Loucy (cell line): ENCODE results near the gene MS4A4E.

Source experiments
- H2AFZ ChIP-seq: fragments of 200-600 bp; sonication (generic); 2 replicates; pipeline ENCODE4 v1.6.0; 2016; ENCODE audit warnings: antibody characterized with exemption, mild to moderate bottlenecking, low read length, moderate library complexity
- H3F3A ChIP-seq: fragments of 200-600 bp; 2 replicates; pipeline ENCODE4 v1.6.0; 2016; ENCODE audit warnings: antibody characterized with exemption, low read depth, mild to moderate bottlenecking
- H3K27me3 ChIP-seq: fragments of 200-600 bp; sonication (generic); 2 replicates; pipeline ENCODE4 v1.6.1; 2014; ENCODE audit warnings: low read length, mild to moderate bottlenecking; ENCODE audit not compliant: insufficient read depth, poor library complexity, severe bottlenecking
- H3K36me3 ChIP-seq: fragments of 200-600 bp; sonication (generic); 2 replicates; pipeline ENCODE4 v1.6.1; 2016; ENCODE audit warnings: low read length; ENCODE audit not compliant: insufficient read depth
- H3K4me1 ChIP-seq: fragments of 200-600 bp; sonication (generic); 2 replicates; pipeline ENCODE4 v1.5.1; 2014; ENCODE audit warnings: low read length, mild to moderate bottlenecking; ENCODE audit not compliant: insufficient read depth, poor library complexity, severe bottlenecking
- H3K4me2 ChIP-seq: fragments of 200-600 bp; sonication (generic); 2 replicates; pipeline ENCODE4 v1.6.0; 2014; ENCODE audit warnings: antibody characterized with exemption, low read length, low read depth, mild to moderate bottlenecking; ENCODE audit not compliant: poor library complexity, severe bottlenecking
- H3K4me3 ChIP-seq: fragments of 200-600 bp; sonication (generic); 2 replicates; pipeline ENCODE4 v1.5.1; 2014; ENCODE audit warnings: low read length, mild to moderate bottlenecking, mixed read lengths; ENCODE audit not compliant: poor library complexity, severe bottlenecking
- H3K79me2 ChIP-seq: fragments of 200-600 bp; sonication (generic); 2 replicates; pipeline ENCODE4 v1.6.1; 2014; ENCODE audit warnings: low read length; ENCODE audit not compliant: insufficient read depth
- H3K9ac ChIP-seq: fragments of 200-600 bp; sonication (generic); 2 replicates; pipeline ENCODE4 v1.6.0; 2014; ENCODE audit warnings: mild to moderate bottlenecking, low read depth, low read length, moderate library complexity; ENCODE audit not compliant: poor library complexity, severe bottlenecking
- H3K9me2 ChIP-seq: fragments of 200-600 bp; sonication (generic); replicated peaks from 2 replicates; pipeline ENCODE4 v1.6.1; 2016; ENCODE audit warnings: low read depth, low read length, mixed read lengths
- H3K9me3 ChIP-seq: fragments of 200-600 bp; sonication (generic); 2 replicates; pipeline ENCODE4 v1.6.1; 2014; ENCODE audit warnings: mild to moderate bottlenecking, antibody characterized with exemption, low read length, low read depth; ENCODE audit not compliant: insufficient read depth
- H4K20me1 ChIP-seq: fragments of 200-600 bp; sonication (generic); 2 replicates; pipeline ENCODE4 v1.6.0; 2014; ENCODE audit warnings: antibody characterized with exemption, low read length, mild to moderate bottlenecking; ENCODE audit not compliant: insufficient read depth, poor library complexity, severe bottlenecking
- CTCF ChIP-seq: fragments of 200-600 bp; sonication (generic); conservative IDR thresholded peaks from 2 replicates; pipeline ENCODE4 v1.5.1; 2014; ENCODE audit warnings: mild to moderate bottlenecking, antibody characterized with exemption, low read length
- EZH2phosphoT487 ChIP-seq: fragments of 200-600 bp; IDR thresholded peaks from 2 replicates; pipeline ENCODE4 v1.6.1; 2018; ENCODE audit warnings: antibody characterized with exemption, mild to moderate bottlenecking, moderate library complexity, borderline replicate concordance

Gene MS4A4E

GRCh38 chr11:60161766-60162165, 81.2 kb downstream of the MS4A4E start:
- Histone ChIP-seq H3F3A (no peaks in the 10 kb centered on the region), H3K9ac (no peak overlapping the region), H3K27me3 (no peaks in the 10 kb centered on the region), H3K4me3 (no peak overlapping the region), H3K9me2 (no peaks in the 10 kb centered on the region), H3K36me3 (no peaks in the 10 kb centered on the region), H3K4me1 (no peaks in the 10 kb centered on the region), H4K20me1 (no peaks in the 10 kb centered on the region), H3K79me2 (no peaks in the 10 kb centered on the region), H3K4me2 (no peak overlapping the region), H2AFZ (no peak overlapping the region), H3K9me3 (no peaks in the 10 kb centered on the region)
- TF ChIP-seq EZH2phosphoT487 (no peak), CTCF (no peak)

GRCh38 chr11:60161107-60161506, 81.8 kb downstream of the MS4A4E start:
- H3K27me3 ChIP-seq: no peaks in the 10 kb centered on the region
- no peaks in the 10 kb centered on the region for H4K20me1 ChIP-seq
- no peak overlapping the region for H3K9ac ChIP-seq
- H3K9me2 ChIP-seq: no peaks in the 10 kb centered on the region
- no peaks in the 10 kb centered on the region for H3K9me3 ChIP-seq
- H3K36me3 ChIP-seq: no peaks in the 10 kb centered on the region
- TF ChIP-seq EZH2phosphoT487: no peak
- no peak overlapping the region for H3K4me3 ChIP-seq
- no peak overlapping the region for H3K4me2 ChIP-seq
- H2AFZ ChIP-seq: no peak overlapping the region
- no peaks in the 10 kb centered on the region for H3K79me2 ChIP-seq
- no peaks in the 10 kb centered on the region for H3K4me1 ChIP-seq
- no peaks in the 10 kb centered on the region for H3F3A ChIP-seq

GRCh38 chr11:60159868-60160267, 83.1 kb downstream of the MS4A4E start:
- Histone ChIP-seq H3K27me3 (no peaks in the 10 kb centered on the region), H3F3A (no peaks in the 10 kb centered on the region), H3K4me1 (no peaks in the 10 kb centered on the region), H3K4me2 (no peak overlapping the region), H3K9me3 (no peaks in the 10 kb centered on the region), H4K20me1 (no peaks in the 10 kb centered on the region), H3K4me3 (no peak overlapping the region), H2AFZ (no peak overlapping the region), H3K9ac (no peak overlapping the region), H3K79me2 (no peaks in the 10 kb centered on the region), H3K36me3 (no peaks in the 10 kb centered on the region), H3K9me2 (no peaks in the 10 kb centered on the region)
- TF ChIP-seq CTCF: no peak
- TF ChIP-seq EZH2phosphoT487: no peak

GRCh38 chr11:60159284-60159683, 83.7 kb downstream of the MS4A4E start:
- H3K9me2 ChIP-seq: no peaks in the 10 kb centered on the region
- H4K20me1 ChIP-seq: no peaks in the 10 kb centered on the region
- H2AFZ ChIP-seq: no peak overlapping the region
- no peak overlapping the region for H3K9ac ChIP-seq
- no peaks in the 10 kb centered on the region for H3F3A ChIP-seq
- H3K36me3 ChIP-seq: no peaks in the 10 kb centered on the region
- no peaks in the 10 kb centered on the region for H3K27me3 ChIP-seq
- TF ChIP-seq CTCF: no peak
- no peak overlapping the region for H3K4me3 ChIP-seq
- H3K4me2 ChIP-seq: no peak overlapping the region
- no peaks in the 10 kb centered on the region for H3K4me1 ChIP-seq
- H3K79me2 ChIP-seq: no peaks in the 10 kb centered on the region
- H3K9me3 ChIP-seq: no peaks in the 10 kb centered on the region
